ENCODE measurements around the gene GRIN2D.

The GRIN2D gene

DNA sequence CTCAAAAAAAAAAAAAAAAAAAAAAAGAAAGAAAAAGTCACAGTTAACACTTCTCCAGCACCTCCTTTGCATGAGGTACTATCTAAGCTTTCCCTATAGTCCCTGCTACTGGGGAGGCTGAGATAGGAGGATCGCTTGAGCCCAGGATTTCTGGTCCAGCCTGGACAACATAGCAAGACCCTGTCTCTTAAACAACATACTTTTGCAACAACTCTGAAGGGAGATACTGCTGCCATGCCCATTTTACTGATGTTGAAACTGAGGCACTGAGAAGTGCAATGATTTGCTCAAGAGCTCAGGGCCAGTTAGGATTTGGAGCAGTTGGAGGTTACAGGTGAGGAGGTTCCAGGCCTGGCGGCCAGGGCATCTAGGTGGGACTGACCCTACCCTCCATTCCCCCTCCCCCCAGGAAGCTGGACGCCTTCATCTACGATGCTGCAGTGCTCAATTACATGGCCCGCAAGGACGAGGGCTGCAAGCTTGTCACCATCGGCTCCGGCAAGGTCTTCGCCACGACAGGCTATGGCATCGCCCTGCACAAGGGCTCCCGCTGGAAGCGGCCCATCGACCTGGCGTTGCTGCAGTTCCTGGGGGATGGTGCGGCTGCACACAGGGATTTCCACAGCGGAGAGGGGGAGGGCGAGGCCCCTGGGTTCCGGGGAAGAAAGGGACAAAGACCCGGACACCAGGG, 48.0 kb downstream of the GRIN2D start:
- DNase-seq (ENCODE audit: low read depth in 2 of 2): no peak

DNA sequence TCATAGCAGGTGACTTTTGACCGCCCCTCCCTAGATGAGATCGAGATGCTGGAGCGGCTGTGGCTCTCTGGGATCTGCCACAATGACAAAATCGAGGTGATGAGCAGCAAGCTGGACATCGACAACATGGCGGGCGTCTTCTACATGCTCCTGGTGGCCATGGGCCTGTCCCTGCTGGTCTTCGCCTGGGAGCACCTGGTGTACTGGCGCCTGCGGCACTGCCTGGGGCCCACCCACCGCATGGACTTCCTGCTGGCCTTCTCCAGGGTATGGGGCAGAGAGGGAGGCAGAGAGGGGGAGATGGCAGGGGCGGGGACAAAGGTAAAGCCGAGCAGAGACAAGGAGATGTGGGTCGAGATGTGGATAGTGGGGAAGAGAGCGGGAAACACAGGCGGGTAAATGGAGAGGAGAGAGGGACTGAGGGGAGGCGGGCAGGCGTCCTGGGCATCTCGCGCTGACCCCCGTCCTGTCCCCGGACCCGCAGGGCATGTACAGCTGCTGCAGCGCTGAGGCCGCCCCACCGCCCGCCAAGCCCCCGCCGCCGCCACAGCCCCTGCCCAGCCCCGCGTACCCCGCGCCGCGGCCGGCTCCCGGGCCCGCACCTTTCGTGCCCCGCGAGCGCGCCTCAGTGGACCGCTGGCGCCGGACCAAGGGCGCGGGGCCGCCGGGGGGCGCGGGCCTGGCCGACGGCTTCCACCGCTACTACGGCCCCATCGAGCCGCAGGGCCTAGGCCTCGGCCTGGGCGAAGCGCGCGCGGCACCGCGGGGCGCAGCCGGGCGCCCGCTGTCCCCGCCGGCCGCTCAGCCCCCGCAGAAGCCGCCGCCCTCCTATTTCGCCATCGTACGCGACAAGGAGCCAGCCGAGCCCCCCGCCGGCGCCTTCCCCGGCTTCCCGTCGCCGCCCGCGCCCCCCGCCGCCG, 48.9 kb downstream of the GRIN2D start:
- no peak for DNase-seq (ENCODE audit: low read depth in 2 of 2)

DNA sequence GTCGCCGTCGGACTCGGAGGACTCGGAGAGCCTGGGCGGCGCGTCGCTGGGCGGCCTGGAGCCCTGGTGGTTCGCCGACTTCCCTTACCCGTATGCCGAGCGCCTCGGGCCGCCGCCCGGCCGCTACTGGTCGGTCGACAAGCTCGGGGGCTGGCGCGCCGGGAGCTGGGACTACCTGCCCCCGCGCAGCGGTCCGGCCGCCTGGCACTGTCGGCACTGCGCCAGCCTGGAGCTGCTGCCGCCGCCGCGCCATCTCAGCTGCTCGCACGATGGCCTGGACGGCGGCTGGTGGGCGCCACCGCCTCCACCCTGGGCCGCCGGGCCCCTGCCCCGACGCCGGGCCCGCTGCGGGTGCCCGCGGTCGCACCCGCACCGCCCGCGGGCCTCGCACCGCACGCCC, 49.8 kb downstream of the GRIN2D start:
- DNase-seq (ENCODE audit: low read depth in 2 of 2): no peak

Data from stimulated activated CD8-positive, alpha-beta memory T cell treated with anti-CD3 and anti-CD28 coated beads, Interleukin-7, amount 100 ng/mL, for 1 hour (primary cell).